Peyer's patch (tissue), 4 donors: ENCODE data around the gene DPF3.

Experiments used
- POLR2A ChIP-seq, 2 donors: fragments of 450-650 bp; IDR thresholded peaks; one replicate each; pipeline ENCODE4 v1.5.1; 2017; ENCODE audit warnings: antibody characterized with exemption in 2 of 2, mild to moderate bottlenecking in 2 of 2, moderate library complexity in 2 of 2
- TF ChIP-seq, protein P1 (sequence below), 6 experiments: fragments of 450-650 bp in 4 of 6; fragments of 200-600 bp in 2 of 6; sonication (generic) in 1 of 6; IDR thresholded peaks; one replicate each; pipeline ENCODE4 v1.5.1; 2017 to 2019; ENCODE audit warnings: antibody characterized with exemption in 6 of 6, mild to moderate bottlenecking in 3 of 6, moderate library complexity in 1 of 6

- TF ChIP-seq, protein P1, sequence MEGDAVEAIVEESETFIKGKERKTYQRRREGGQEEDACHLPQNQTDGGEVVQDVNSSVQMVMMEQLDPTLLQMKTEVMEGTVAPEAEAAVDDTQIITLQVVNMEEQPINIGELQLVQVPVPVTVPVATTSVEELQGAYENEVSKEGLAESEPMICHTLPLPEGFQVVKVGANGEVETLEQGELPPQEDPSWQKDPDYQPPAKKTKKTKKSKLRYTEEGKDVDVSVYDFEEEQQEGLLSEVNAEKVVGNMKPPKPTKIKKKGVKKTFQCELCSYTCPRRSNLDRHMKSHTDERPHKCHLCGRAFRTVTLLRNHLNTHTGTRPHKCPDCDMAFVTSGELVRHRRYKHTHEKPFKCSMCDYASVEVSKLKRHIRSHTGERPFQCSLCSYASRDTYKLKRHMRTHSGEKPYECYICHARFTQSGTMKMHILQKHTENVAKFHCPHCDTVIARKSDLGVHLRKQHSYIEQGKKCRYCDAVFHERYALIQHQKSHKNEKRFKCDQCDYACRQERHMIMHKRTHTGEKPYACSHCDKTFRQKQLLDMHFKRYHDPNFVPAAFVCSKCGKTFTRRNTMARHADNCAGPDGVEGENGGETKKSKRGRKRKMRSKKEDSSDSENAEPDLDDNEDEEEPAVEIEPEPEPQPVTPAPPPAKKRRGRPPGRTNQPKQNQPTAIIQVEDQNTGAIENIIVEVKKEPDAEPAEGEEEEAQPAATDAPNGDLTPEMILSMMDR (IDR thresholded peaks at IDR 0.05) = no peak
- TF ChIP-seq POLR2A (IDR thresholded peaks at IDR 0.05) = no peak
These were observed 110.2 kb downstream of the DPF3 start for GRCh38 chr14:72783741-72784140.
